MM.1S (cell line): ENCODE data around the gene SPOCK1.

Experiments
- DNase-seq: peaks from one replicate; pipeline ENCODE4 v3.0.0-alpha.2; 2015
- H2AFZ ChIP-seq: fragments of 300-600 bp; sonication (generic); 2 replicates; pipeline ENCODE4 v1.6.0; 2016; ENCODE audit warnings: antibody characterized with exemption, low read length
- H3F3A ChIP-seq: fragments of 300-600 bp; sonication (generic); 2 replicates; pipeline ENCODE4 v1.6.1; 2016; ENCODE audit warnings: mild to moderate bottlenecking, antibody characterized with exemption, low read length, moderate library complexity, mixed read lengths; ENCODE audit not compliant: insufficient read depth
- H3K27ac ChIP-seq: fragments of 300-600 bp; sonication (generic); 2 replicates; pipeline ENCODE4 v1.5.1; 2016; ENCODE audit warnings: mild to moderate bottlenecking, low read length
- H3K27me3 ChIP-seq: fragments of 300-600 bp; sonication (generic); replicated peaks from 2 replicates; pipeline ENCODE4 v1.6.0; 2016; ENCODE audit warnings: low read length; ENCODE audit not compliant: insufficient read depth
- H3K36me3 ChIP-seq: fragments of 300-600 bp; sonication (generic); replicated peaks from 2 replicates; pipeline ENCODE4 v1.6.1; 2016; ENCODE audit warnings: mild to moderate bottlenecking, low read length, mixed read lengths; ENCODE audit not compliant: insufficient read depth
- H3K4me1 ChIP-seq: fragments of 300-600 bp; sonication (generic); 2 replicates; pipeline ENCODE4 v1.6.1; 2016; ENCODE audit warnings: low read length, mixed read lengths
- H3K4me2 ChIP-seq: fragments of 300-600 bp; sonication (generic); 2 replicates; pipeline ENCODE4 v1.6.0; 2016; ENCODE audit warnings: low read depth, low read length
- H3K4me3 ChIP-seq: fragments of 300-600 bp; sonication (generic); 2 replicates; pipeline ENCODE4 v1.5.1; 2016; ENCODE audit warnings: low read length, mixed read lengths
- H3K79me2 ChIP-seq: fragments of 300-600 bp; sonication (generic); 2 replicates; pipeline ENCODE4 v1.6.1; 2016; ENCODE audit warnings: mixed run types, low read length, mixed read lengths
- H3K9ac ChIP-seq: fragments of 300-600 bp; sonication (generic); 2 replicates; pipeline ENCODE4 v1.6.1; 2016; ENCODE audit warnings: low read length, mixed read lengths
- H3K9me2 ChIP-seq: fragments of 300-600 bp; sonication (generic); replicated peaks from 2 replicates; pipeline ENCODE4 v1.6.1; 2016; ENCODE audit warnings: mild to moderate bottlenecking, low read length, mixed read lengths; ENCODE audit not compliant: insufficient read depth
- H3K9me3 ChIP-seq: fragments of 300-600 bp; sonication (generic); replicated peaks from 2 replicates; pipeline ENCODE4 v1.6.1; 2016; ENCODE audit warnings: mild to moderate bottlenecking, low read length, mixed read lengths; ENCODE audit not compliant: insufficient read depth
- H4K20me1 ChIP-seq: fragments of 300-600 bp; sonication (generic); 2 replicates; pipeline ENCODE4 v1.6.1; 2016; ENCODE audit warnings: mild to moderate bottlenecking, low read length, moderate library complexity, mixed read lengths; ENCODE audit not compliant: insufficient read depth
- CTCF ChIP-seq: fragments of 300-600 bp; sonication (generic); IDR thresholded peaks from 2 replicates; pipeline ENCODE4 v1.5.1; 2016; ENCODE audit warnings: antibody characterized with exemption, low read length, mixed read lengths
- EZH2 ChIP-seq: fragments of 300-600 bp; sonication (generic); optimal IDR thresholded peaks from 2 replicates; pipeline ENCODE3; 2017; ENCODE audit warnings: low read depth, mild to moderate bottlenecking, antibody characterized with exemption, low read length, mixed read lengths
- EZH2phosphoT487 ChIP-seq: fragments of 300-600 bp; sonication (generic); IDR thresholded peaks from 2 replicates; pipeline ENCODE4 v1.6.1; 2018; ENCODE audit warnings: antibody characterized with exemption, low read length

SPOCK1 gene

GRCh38 chr5:137010226-137010625, 488.9 kb downstream of the SPOCK1 start:
- DNase-seq: no peak
- TF ChIP-seq CTCF: no peak
- TF ChIP-seq EZH2: no peak
- TF ChIP-seq EZH2phosphoT487: no peak

GRCh38 chr5:137004279-137004678, 494.8 kb downstream of the SPOCK1 start:
- Histone ChIP-seq H3K9me2 (no peaks in the 10 kb centered on the region), H3K36me3 (no peaks in the 10 kb centered on the region), H3F3A (no peaks in the 10 kb centered on the region), H4K20me1 (no peaks in the 10 kb centered on the region), H3K9me3 (no peaks in the 10 kb centered on the region), H3K27me3 (no peaks in the 10 kb centered on the region), H3K4me1 (no peaks in the 10 kb centered on the region), H3K9ac (no peak overlapping the region), H2AFZ (no peak overlapping the region), H3K4me2 (no peak overlapping the region), H3K4me3 (no peak overlapping the region), H3K79me2 (no peaks in the 10 kb centered on the region), H3K27ac (no peak overlapping the region)
- DNase-seq: no peak
- TF ChIP-seq EZH2: no peak
- no peak for TF ChIP-seq CTCF
- no peak for TF ChIP-seq EZH2phosphoT487

More at GRCh38 chr5:137010226-137010625, 488.9 kb downstream of the SPOCK1 start:
- Histone ChIP-seq H3K9ac (no peak overlapping the region), H3K9me2 (no peaks in the 10 kb centered on the region), H4K20me1 (no peaks in the 10 kb centered on the region), H2AFZ (no peak overlapping the region), H3K4me3 (no peak overlapping the region), H3K27me3 (no peaks in the 10 kb centered on the region), H3F3A (no peaks in the 10 kb centered on the region), H3K4me1 (no peaks in the 10 kb centered on the region), H3K27ac (no peak overlapping the region), H3K9me3 (no peaks in the 10 kb centered on the region), H3K36me3 (no peaks in the 10 kb centered on the region), H3K79me2 (no peaks in the 10 kb centered on the region), H3K4me2 (no peak overlapping the region)

GRCh38 chr5:137001026-137001569, 498.0 kb downstream of the SPOCK1 start:
- Histone ChIP-seq H3K79me2 (no peaks in the 10 kb centered on the region), H3K9me3 (no peaks in the 10 kb centered on the region), H3K4me2 (no peak overlapping the region), H3K9me2 (no peaks in the 10 kb centered on the region), H3K4me1 (no peaks in the 10 kb centered on the region), H3K27me3 (no peaks in the 10 kb centered on the region), H3F3A (no peaks in the 10 kb centered on the region), H3K9ac (no peak overlapping the region), H2AFZ (no peak overlapping the region), H4K20me1 (no peaks in the 10 kb centered on the region), H3K4me3 (no peak overlapping the region), H3K36me3 (no peaks in the 10 kb centered on the region), H3K27ac (no peak overlapping the region)
- no peak for DNase-seq
- TF ChIP-seq EZH2 (no peak), CTCF (no peak), EZH2phosphoT487 (no peak)
